ENCODE results near the gene PPFIA1.
"Not testable (repeated sequence)": the region's sequence is repeated elsewhere in the genome, so short reads cannot be mapped to it uniquely, and the experiment has no call there.

The PPFIA1 gene

DNA sequence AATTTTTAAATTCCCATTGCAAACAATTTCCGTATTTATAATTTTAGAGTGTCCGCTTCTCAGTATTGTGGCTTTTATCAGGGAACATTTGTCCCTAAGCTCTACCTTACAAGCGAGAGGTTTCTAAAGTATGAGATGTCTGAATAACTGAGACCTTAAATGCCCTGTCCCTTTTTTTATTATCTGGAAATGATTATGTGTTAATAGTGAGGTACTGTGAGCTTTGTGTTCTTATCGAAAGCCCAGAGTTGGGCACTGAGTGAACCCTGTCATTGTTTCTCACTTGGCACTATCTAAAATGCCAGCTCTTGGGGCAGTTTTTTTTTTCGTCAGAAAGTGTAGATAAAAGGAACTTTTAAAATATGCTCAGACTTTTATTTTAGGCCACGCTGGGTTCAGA lies 137.3 kb downstream of the PPFIA1 start:
- Histone ChIP-seq H3K36me3 (ENCODE audit: low read length) (no peaks in the 10 kb centered on the region), H3K9me3 (ENCODE audit: insufficient read depth, low read length) (no peaks in the 10 kb centered on the region), H3K9me2 (replicated peaks; ENCODE audit: insufficient read depth, low read length) (no peaks in the 10 kb centered on the region), H3K27ac (ENCODE audit: low read depth, low read length) (no peak overlapping the region), H2AFZ (ENCODE audit: low read depth, low read length, severe bottlenecking) (no peak overlapping the region), H3K9ac (ENCODE audit: low read length) (no peak overlapping the region), H3K27me3 (ENCODE audit: low read length) (no peaks in the 10 kb centered on the region), H3K79me2 (ENCODE audit: insufficient read depth, low read length) (no peaks in the 10 kb centered on the region), H4K20me1 (ENCODE audit: low read depth, low read length) (no peaks in the 10 kb centered on the region), H3K4me2 (ENCODE audit: low read depth, low read length, poor library complexity, severe bottlenecking) (no peak overlapping the region), H3K4me3 (ENCODE audit: insufficient read depth, low read length, poor library complexity, severe bottlenecking) (no peak overlapping the region), H3F3A (ENCODE audit: insufficient read depth) (no peaks in the 10 kb centered on the region)
- TF ChIP-seq EZH2phosphoT487 (conservative IDR thresholded peaks at IDR 0.05; ENCODE audit: low read length) = no peak
- TF ChIP-seq, protein P1, sequence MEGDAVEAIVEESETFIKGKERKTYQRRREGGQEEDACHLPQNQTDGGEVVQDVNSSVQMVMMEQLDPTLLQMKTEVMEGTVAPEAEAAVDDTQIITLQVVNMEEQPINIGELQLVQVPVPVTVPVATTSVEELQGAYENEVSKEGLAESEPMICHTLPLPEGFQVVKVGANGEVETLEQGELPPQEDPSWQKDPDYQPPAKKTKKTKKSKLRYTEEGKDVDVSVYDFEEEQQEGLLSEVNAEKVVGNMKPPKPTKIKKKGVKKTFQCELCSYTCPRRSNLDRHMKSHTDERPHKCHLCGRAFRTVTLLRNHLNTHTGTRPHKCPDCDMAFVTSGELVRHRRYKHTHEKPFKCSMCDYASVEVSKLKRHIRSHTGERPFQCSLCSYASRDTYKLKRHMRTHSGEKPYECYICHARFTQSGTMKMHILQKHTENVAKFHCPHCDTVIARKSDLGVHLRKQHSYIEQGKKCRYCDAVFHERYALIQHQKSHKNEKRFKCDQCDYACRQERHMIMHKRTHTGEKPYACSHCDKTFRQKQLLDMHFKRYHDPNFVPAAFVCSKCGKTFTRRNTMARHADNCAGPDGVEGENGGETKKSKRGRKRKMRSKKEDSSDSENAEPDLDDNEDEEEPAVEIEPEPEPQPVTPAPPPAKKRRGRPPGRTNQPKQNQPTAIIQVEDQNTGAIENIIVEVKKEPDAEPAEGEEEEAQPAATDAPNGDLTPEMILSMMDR (IDR thresholded peaks at IDR 0.05; ENCODE audit: insufficient read depth, low read length, poor library complexity, severe bottlenecking) = no peak

DNA sequence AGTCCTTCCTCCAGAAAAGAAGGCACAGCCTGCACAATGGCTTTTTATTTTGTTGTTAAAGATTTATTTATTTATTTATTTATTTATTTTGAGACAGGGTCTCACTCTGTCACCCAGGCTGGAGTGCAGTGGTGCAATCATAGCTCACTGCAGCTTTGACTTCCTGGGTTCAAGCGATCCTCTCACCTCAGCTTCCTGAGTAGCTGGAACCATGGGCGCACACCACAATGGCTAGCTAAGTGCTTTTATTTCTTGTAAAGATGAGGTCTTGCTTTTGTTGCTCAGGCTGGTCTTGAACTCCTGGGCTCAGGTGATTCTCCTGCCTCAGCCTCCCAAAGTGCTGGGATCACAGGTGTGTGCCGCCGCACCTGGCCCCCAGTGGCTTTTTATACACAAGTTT lies 137.8 kb downstream of the PPFIA1 start:
- not testable (repeated sequence) for H4K20me1 ChIP-seq (ENCODE audit: low read depth, low read length); H3K9ac ChIP-seq (ENCODE audit: low read length); H3K4me2 ChIP-seq (ENCODE audit: low read depth, low read length, poor library complexity, severe bottlenecking); H3K79me2 ChIP-seq (ENCODE audit: insufficient read depth, low read length); H3F3A ChIP-seq (ENCODE audit: insufficient read depth); H2AFZ ChIP-seq (ENCODE audit: low read depth, low read length, severe bottlenecking); H3K9me2 ChIP-seq (replicated peaks; ENCODE audit: insufficient read depth, low read length); H3K27me3 ChIP-seq (ENCODE audit: low read length); H3K27ac ChIP-seq (ENCODE audit: low read depth, low read length); H3K36me3 ChIP-seq (ENCODE audit: low read length); H3K9me3 ChIP-seq (ENCODE audit: insufficient read depth, low read length); H3K4me3 ChIP-seq (ENCODE audit: insufficient read depth, low read length, poor library complexity, severe bottlenecking)

DNA sequence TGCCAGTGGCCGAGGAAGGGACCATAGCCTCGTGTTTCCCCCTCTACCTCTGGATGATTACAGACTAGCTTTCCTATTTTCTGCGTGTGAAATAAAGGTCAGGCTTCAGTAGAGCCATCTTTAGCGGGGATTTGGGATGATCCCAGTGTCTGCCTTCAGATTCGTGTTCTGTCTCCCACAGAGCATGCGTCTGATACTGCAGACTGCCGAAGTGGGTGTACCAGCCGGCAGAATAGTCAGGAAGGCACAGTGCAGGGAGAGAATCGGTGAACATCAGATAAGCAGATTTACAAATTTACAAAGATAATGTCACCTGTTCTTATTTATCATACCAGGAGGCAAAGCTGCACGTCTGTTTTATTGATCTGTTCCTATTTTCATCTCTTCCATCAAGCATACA lies 138.9 kb downstream of the PPFIA1 start:
- H3K9ac ChIP-seq (ENCODE audit: low read length) = no peak overlapping the region
- no peak overlapping the region for H3K4me2 ChIP-seq (ENCODE audit: low read depth, low read length, poor library complexity, severe bottlenecking)
- no peaks in the 10 kb centered on the region for H3K79me2 ChIP-seq (ENCODE audit: insufficient read depth, low read length)
- no peaks in the 10 kb centered on the region for H3F3A ChIP-seq (ENCODE audit: insufficient read depth)
- H3K36me3 ChIP-seq (ENCODE audit: low read length) = no peaks in the 10 kb centered on the region
- H4K20me1 ChIP-seq (ENCODE audit: low read depth, low read length) = no peaks in the 10 kb centered on the region
- no peak for TF ChIP-seq EZH2phosphoT487 (conservative IDR thresholded peaks at IDR 0.05; ENCODE audit: low read length)
- TF ChIP-seq, protein P1 (IDR thresholded peaks at IDR 0.05; ENCODE audit: insufficient read depth, low read length, poor library complexity, severe bottlenecking) = no peak
- no peaks in the 10 kb centered on the region for H3K9me3 ChIP-seq (ENCODE audit: insufficient read depth, low read length)
- no peaks in the 10 kb centered on the region for H3K27me3 ChIP-seq (ENCODE audit: low read length)
- H3K4me3 ChIP-seq (ENCODE audit: insufficient read depth, low read length, poor library complexity, severe bottlenecking) = no peak overlapping the region
- no peak overlapping the region for H3K27ac ChIP-seq (ENCODE audit: low read depth, low read length)
- H3K9me2 ChIP-seq (replicated peaks; ENCODE audit: insufficient read depth, low read length) = no peaks in the 10 kb centered on the region
- H2AFZ ChIP-seq (ENCODE audit: low read depth, low read length, severe bottlenecking) = no peak overlapping the region

DNA sequence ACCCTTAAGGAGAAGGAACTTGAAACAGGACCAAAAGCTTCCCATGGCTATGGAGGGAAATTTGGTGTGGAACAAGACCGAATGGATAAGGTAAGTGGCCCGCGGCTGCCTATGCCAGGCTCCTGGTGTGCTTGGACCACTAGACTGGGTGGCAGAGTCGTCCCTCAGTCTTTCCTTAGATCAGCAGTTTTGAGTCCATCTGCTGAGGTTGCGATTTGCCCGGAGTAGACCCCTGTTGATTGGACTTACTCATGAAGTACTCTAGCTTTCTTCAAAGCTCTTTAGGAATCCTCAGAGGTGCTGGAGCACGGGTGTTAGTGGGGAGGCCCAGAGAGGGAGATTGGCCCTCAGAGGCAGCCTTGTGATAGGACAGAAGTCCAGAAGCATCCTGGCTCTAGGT lies 139.4 kb downstream of the PPFIA1 start:
- TF ChIP-seq, protein P1 (IDR thresholded peaks at IDR 0.05; ENCODE audit: insufficient read depth, low read length, poor library complexity, severe bottlenecking) = no peak
- TF ChIP-seq EZH2phosphoT487 (conservative IDR thresholded peaks at IDR 0.05; ENCODE audit: low read length) = no peak
- Histone ChIP-seq H3K79me2 (ENCODE audit: insufficient read depth, low read length) (no peaks in the 10 kb centered on the region), H4K20me1 (ENCODE audit: low read depth, low read length) (no peaks in the 10 kb centered on the region)

More for the DNA sequence above, 139.4 kb downstream of the PPFIA1 start:
- no peaks in the 10 kb centered on the region for H3K27me3 ChIP-seq (ENCODE audit: low read length)
- H2AFZ ChIP-seq (ENCODE audit: low read depth, low read length, severe bottlenecking) = no peak overlapping the region
- no peaks in the 10 kb centered on the region for H3K36me3 ChIP-seq (ENCODE audit: low read length)
- no peaks in the 10 kb centered on the region for H3K9me2 ChIP-seq (replicated peaks; ENCODE audit: insufficient read depth, low read length)
- no peak overlapping the region for H3K27ac ChIP-seq (ENCODE audit: low read depth, low read length)
- H3K9me3 ChIP-seq (ENCODE audit: insufficient read depth, low read length) = no peaks in the 10 kb centered on the region
- no peak overlapping the region for H3K4me2 ChIP-seq (ENCODE audit: low read depth, low read length, poor library complexity, severe bottlenecking)
- no peak overlapping the region for H3K4me3 ChIP-seq (ENCODE audit: insufficient read depth, low read length, poor library complexity, severe bottlenecking)
- H3F3A ChIP-seq (ENCODE audit: insufficient read depth) = no peaks in the 10 kb centered on the region
- H3K9ac ChIP-seq (ENCODE audit: low read length) = no peak overlapping the region
